B cell (primary cell): ENCODE measurements around the gene SLC7A6. TPM values are rescaled to one million over a fixed set of nuclear protein-coding genes. Genes with fewer than 3 reads are reported as not detected.

Source experiments
- ATAC-seq: fragments of 200-7000 bp; cut with Tn5 transposase; one replicate; pipeline ENCODE4 v1.10.0; 2021; ENCODE audit warnings: low read depth, mild to moderate bottlenecking, moderate number of reproducible peaks, moderate library complexity
- CTCF ChIA-PET: fragments of 350-600 bp; sonication (Branson Sonifier 250); formaldehyde crosslinking; loops from one replicate; lab custom pipeline; 2021; ENCODE audit warnings: antibody characterized with exemption, inconsistent platforms; lab: Charles Lee
- POLR2A ChIA-PET: fragments of 350-600 bp; sonication (Branson Sonifier 250); formaldehyde crosslinking; loops from one replicate; lab custom pipeline; 2021; ENCODE audit warnings: antibody characterized with exemption; lab: Charles Lee
- DNase-seq: peaks from one replicate; pipeline ENCODE4 v3.0.0; 2013
- H2AFZ ChIP-seq: 2 replicates; pipeline ENCODE4 v1.6.1; 2012; ENCODE audit warnings: mild to moderate bottlenecking, low read depth, low read length; ENCODE audit not compliant: insufficient read depth, poor library complexity, severe bottlenecking
- H3K27ac ChIP-seq, 2 donors: 1 replicate in 1 of 2; 2 replicates in 1 of 2; pipeline ENCODE4 v1.5.1; 2012 to 2013; ENCODE audit warnings: low read length in 2 of 2, mild to moderate bottlenecking in 2 of 2, moderate library complexity in 1 of 2
- H3K27me3 ChIP-seq, 4 experiments: fragments of 200-600 bp in 1 of 4; sonication (generic) in 1 of 4; replicated peaks in 1 of 4; 1 replicate in 2 of 4; 2 replicates in 2 of 4; pipeline versions ENCODE4 v1.6.1 to v1.7.0; 2013 to 2016; ENCODE audit warnings: low read length in 3 of 4, mild to moderate bottlenecking in 2 of 4, mixed read lengths in 1 of 4, moderate library complexity in 1 of 4; ENCODE audit not compliant: insufficient read depth in 4 of 4, control insufficient read depth in 3 of 4; ENCODE audit errors: control extremely low read depth in 1 of 4
- H3K36me3 ChIP-seq, 2 experiments: replicated peaks in 1 of 2; 1 replicate in 1 of 2; 2 replicates in 1 of 2; pipeline versions ENCODE4 v1.6.1 to v1.7.1; 2013; ENCODE audit warnings: low read length in 1 of 2; ENCODE audit not compliant: insufficient read depth in 2 of 2, control insufficient read depth in 1 of 2; ENCODE audit errors: control extremely low read depth in 1 of 2, extremely low read depth in 1 of 2
- H3K4me1 ChIP-seq, 2 donors: fragments of 200-600 bp in 1 of 2; sonication (generic) in 1 of 2; 1 replicate in 1 of 2; 2 replicates in 1 of 2; pipeline versions ENCODE4 v1.5.1 to v1.6.1; 2013 to 2017; ENCODE audit warnings: low read length in 2 of 2; ENCODE audit not compliant: control insufficient read depth in 2 of 2, insufficient read depth in 2 of 2
- H3K4me2 ChIP-seq: replicated peaks from 2 replicates; pipeline ENCODE3; 2012; ENCODE audit warnings: mild to moderate bottlenecking, low read depth, low read length; ENCODE audit not compliant: poor library complexity, severe bottlenecking
- H3K4me3 ChIP-seq, 5 experiments: fragments of 200-600 bp in 1 of 5; sonication (generic) in 1 of 5; 1 replicate in 3 of 5; 2 replicates in 2 of 5; pipeline versions ENCODE4 v1.5.1 to v1.7.0; 2011 to 2016; ENCODE audit warnings: low read length in 4 of 5, mild to moderate bottlenecking in 4 of 5, low read depth in 2 of 5, control low read depth in 1 of 5, moderate library complexity in 1 of 5; ENCODE audit not compliant: insufficient read depth in 1 of 5; ENCODE audit errors: control extremely low read depth in 1 of 5, extremely low read depth in 1 of 5
- H3K79me2 ChIP-seq: fragments of 200-600 bp; sonication (generic); one replicate; pipeline ENCODE4 v1.6.0; 2016; ENCODE audit warnings: low read length; ENCODE audit not compliant: control insufficient read depth, insufficient read depth
- H3K9ac ChIP-seq: fragments of 200-600 bp; sonication (generic); 2 replicates; pipeline ENCODE4 v1.6.1; 2017; ENCODE audit warnings: mild to moderate bottlenecking, low read length, moderate library complexity
- H3K9me3 ChIP-seq, 3 donors: one replicate each; pipeline versions ENCODE4 v1.6.1 to v1.7.1; 2013; ENCODE audit warnings: low read length in 2 of 3; ENCODE audit not compliant: control insufficient read depth in 2 of 3, insufficient read depth in 1 of 3; ENCODE audit errors: control extremely low read depth in 1 of 3
- H4K20me1 ChIP-seq: 2 replicates; pipeline ENCODE4 v1.6.0; 2012; ENCODE audit warnings: mild to moderate bottlenecking, low read length; ENCODE audit not compliant: insufficient read depth, control insufficient read depth, poor library complexity, severe bottlenecking
- H3K27ac Mint-ChIP-seq: one replicate; pipeline ENCODE4 v1.8.0; 2021; ENCODE audit warnings: mixed read lengths
- H3K27me3 Mint-ChIP-seq: one replicate; pipeline ENCODE4 v1.8.0; 2021; ENCODE audit warnings: mixed read lengths
- H3K4me1 Mint-ChIP-seq: one replicate; pipeline ENCODE4 v1.8.0; 2021; ENCODE audit warnings: mixed read lengths
- H3K4me3 Mint-ChIP-seq: one replicate; pipeline ENCODE4 v1.8.0; 2021; ENCODE audit warnings: mixed read lengths
- H3K9me3 Mint-ChIP-seq: one replicate; pipeline ENCODE4 v1.8.0; 2022; ENCODE audit warnings: mixed read lengths; ENCODE audit not compliant: insufficient read depth
- EZH2 ChIP-seq: IDR thresholded peaks from 2 replicates; pipeline ENCODE4 v1.6.1; 2012; ENCODE audit warnings: borderline replicate concordance, low read depth, mild to moderate bottlenecking, moderate library complexity, low read length; ENCODE audit not compliant: insufficient read depth, poor library complexity, severe bottlenecking
- WGBS: methylation state at CpG from one replicate; pipeline ENCODE4 v1.1.5; 2013; ENCODE audit warnings: missing lambda C conversion rate; ENCODE audit not compliant: insufficient coverage; 5-methylcytosine and 5-hydroxymethylcytosine counted together
- intact Hi-C: fragments of 100-400 bp; cut with micrococcal nuclease; formaldehyde crosslinking; loops from one replicate; pipeline ENCODE4 v1.10.0; 2022
- polyA plus RNA-seq: library from polyadenylated mRNA; depleted of rRNA; stranded (reverse); fragments of >200 nt; gene quantifications from 2 replicates; pipeline ENCODE4 v1.2.3, GENCODE V29; 2012
- total RNA-seq, 2 donors: library from RNA; stranded (reverse); fragments of 120-200 nt in 1 of 2; gene quantifications; 1 replicate in 1 of 2; 2 replicates in 1 of 2; pipeline versions ENCODE4 v1.2.3 to v1.2.4, GENCODE V29; 2013 to 2022
- TF ChIP-seq, protein P1 (sequence below): fragments of 200-600 bp; IDR thresholded peaks from one replicate; pipeline ENCODE4 v1.8.0; 2022; ENCODE audit warnings: antibody characterized with exemption, mild to moderate bottlenecking

SLC7A6 gene
- total and polyA plus RNA-seq, 2 donors (not counting 1 experiment from before 2014, with no cell fraction given), result 73.8 to 85.1 TPM

DNA sequence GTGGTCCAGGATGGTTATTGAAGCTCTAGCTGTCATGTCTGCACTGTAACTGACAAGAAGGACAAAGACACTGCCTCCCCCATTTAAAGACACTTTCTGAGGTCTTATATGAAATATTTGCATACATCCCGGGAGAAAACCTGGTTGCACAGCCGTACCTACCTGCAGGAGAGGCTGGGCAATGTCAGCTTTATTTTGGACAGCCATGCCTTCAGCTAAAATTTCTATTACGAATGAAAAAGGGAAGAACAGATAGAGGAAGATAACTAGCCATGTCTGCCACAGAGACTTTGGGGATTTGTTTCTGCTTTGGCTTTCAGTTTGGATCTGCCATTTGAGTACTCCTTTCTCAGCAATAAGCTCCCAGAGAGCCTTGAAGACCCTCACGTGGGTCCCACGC lies 19.0 kb downstream of the SLC7A6 start:
- Mint-ChIP-seq H3K4me1 (peaks cover 75% of the 10 kb centered on the region), H3K27me3 (no peaks in the 10 kb centered on the region), H3K9me3 (no peaks in the 10 kb centered on the region), H3K27ac (peak overlapping the region; percentile 84), H3K4me3 (peak overlapping the region; percentile 56)
- peak; percentile 54 for DNase-seq
- H3K27me3 ChIP-seq, result no peaks in the 10 kb centered on the region
- ChIA-PET POLR2A (interaction anchor here (1.7 to 3.9 kb wide), 2 partner anchors 19 to 27 kb away, joined by 6 to 38 read pairs; partner anchors contain the start of genes PRMT7, SLC7A6 and SLC7A6OS), CTCF (interaction anchor here (0.6 to 10.2 kb wide), 8 partner anchors 9 to 45 kb away, joined by 3 to 289 read pairs (median 6); partner anchors contain the start of genes PRMT7, SLC7A6 and SLC7A6OS)
- H3K27ac ChIP-seq, result peak overlapping the region; percentile 78 to 92
- peaks cover 0 to 30% of the 10 kb centered on the region in 2 experiments for H3K36me3 ChIP-seq
- peak overlapping the region; percentile 75 for H3K4me2 ChIP-seq
- H3K4me3 ChIP-seq, result peak overlapping the region in 2 of 5 experiments; percentile 34 to 60
- H2AFZ ChIP-seq, result peak overlapping the region; percentile 23
- no peaks in the 10 kb centered on the region for H3K9me3 ChIP-seq
- TF ChIP-seq, protein P1, sequence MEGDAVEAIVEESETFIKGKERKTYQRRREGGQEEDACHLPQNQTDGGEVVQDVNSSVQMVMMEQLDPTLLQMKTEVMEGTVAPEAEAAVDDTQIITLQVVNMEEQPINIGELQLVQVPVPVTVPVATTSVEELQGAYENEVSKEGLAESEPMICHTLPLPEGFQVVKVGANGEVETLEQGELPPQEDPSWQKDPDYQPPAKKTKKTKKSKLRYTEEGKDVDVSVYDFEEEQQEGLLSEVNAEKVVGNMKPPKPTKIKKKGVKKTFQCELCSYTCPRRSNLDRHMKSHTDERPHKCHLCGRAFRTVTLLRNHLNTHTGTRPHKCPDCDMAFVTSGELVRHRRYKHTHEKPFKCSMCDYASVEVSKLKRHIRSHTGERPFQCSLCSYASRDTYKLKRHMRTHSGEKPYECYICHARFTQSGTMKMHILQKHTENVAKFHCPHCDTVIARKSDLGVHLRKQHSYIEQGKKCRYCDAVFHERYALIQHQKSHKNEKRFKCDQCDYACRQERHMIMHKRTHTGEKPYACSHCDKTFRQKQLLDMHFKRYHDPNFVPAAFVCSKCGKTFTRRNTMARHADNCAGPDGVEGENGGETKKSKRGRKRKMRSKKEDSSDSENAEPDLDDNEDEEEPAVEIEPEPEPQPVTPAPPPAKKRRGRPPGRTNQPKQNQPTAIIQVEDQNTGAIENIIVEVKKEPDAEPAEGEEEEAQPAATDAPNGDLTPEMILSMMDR, result no peak
- TF ChIP-seq EZH2, result no peak
- intact Hi-C loops, result no loop called here
- 0% methylated on average over 1 of the region's 5 CpGs for WGBS
- no peak for ATAC-seq
- peak overlapping the region; percentile 38 for H3K9ac ChIP-seq
- peaks cover 69 to 83% of the 10 kb centered on the region in 2 donors for H3K4me1 ChIP-seq
- no peaks in the 10 kb centered on the region for H4K20me1 ChIP-seq
- peaks cover 71% of the 10 kb centered on the region for H3K79me2 ChIP-seq

DNA sequence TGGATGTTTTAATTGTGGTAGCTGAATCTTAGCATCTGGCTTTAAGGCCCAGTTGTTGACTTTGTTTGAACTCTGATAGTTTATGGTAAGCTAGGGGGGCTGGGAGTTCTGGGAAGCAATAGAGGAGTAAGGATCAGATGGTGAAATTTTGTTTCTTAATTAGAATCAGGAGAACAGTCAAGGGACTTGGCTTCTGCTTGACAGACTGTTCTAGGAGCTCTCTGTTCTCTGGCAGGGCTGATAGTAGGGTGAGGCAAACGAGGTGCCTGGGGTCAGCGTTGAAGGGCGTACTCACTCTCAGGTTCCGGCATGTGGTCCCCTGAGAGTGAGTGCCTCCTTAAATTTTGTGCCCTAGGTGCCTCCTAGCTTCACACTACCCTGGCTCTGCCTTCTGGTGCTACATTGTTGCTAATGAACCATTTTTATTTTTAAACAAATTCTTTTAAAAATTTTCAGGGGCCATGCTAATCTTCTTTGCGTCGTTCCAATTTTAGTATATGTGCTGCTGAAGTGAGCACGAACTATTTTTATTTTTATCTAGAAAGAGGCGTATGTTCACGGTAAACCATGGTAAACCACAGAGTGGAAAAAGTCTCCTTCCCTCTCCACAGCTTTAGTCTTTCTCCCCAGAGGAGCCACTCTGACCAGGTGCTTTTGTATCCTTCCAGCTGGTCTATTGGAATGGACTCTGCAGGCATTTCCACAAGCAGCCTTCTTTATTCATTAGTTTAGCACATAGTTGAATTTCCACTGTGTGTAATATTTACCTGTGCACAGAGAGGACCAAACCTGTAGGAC lies 19.7 kb downstream of the SLC7A6 start:
- DNase-seq, result peak; percentile 33
- Mint-ChIP-seq H3K27me3 (no peaks in the 10 kb centered on the region), H3K4me1 (peaks cover 77% of the 10 kb centered on the region), H3K4me3 (peak overlapping the region; percentile 56), H3K27ac (peak overlapping the region; percentile 84), H3K9me3 (no peaks in the 10 kb centered on the region)
- peak overlapping the region; percentile 23 for H2AFZ ChIP-seq
- peak overlapping the region; percentile 78 to 92 for H3K27ac ChIP-seq
- H3K9me3 ChIP-seq, result no peaks in the 10 kb centered on the region
- ChIA-PET CTCF (interaction anchor here (0.6 to 10.2 kb wide), 11 partner anchors 10 to 44 kb away, joined by 3 to 289 read pairs (median 5); partner anchors contain the start of genes PRMT7, SLC7A6 and SLC7A6OS), POLR2A (interaction anchor here (0.6 to 3.9 kb wide), 6 partner anchors 10 to 735 kb away, joined by 5 to 38 read pairs (median 6); partner anchors contain the start of genes PRMT7, SLC7A6 and SLC7A6OS)
- no peaks in the 10 kb centered on the region for H4K20me1 ChIP-seq
- peak; percentile 32 for ATAC-seq
- TF ChIP-seq EZH2, result no peak
- TF ChIP-seq, protein P1, result no peak
- H3K79me2 ChIP-seq, result peaks cover 73% of the 10 kb centered on the region
- intact Hi-C loops, result no loop called here
- H3K9ac ChIP-seq, result peak overlapping the region; percentile 38
- peak overlapping the region; percentile 3 to 60 (median 26) for H3K4me3 ChIP-seq
- peaks cover 0 to 30% of the 10 kb centered on the region in 2 experiments for H3K36me3 ChIP-seq
- WGBS, result 0% methylated on average over 1 of the region's 9 CpGs
- H3K4me2 ChIP-seq, result peak overlapping the region; percentile 75
- no peaks in the 10 kb centered on the region for H3K27me3 ChIP-seq
- peaks cover 73 to 90% of the 10 kb centered on the region in 2 donors for H3K4me1 ChIP-seq
